Activated B cell treated with CpG ODN at 0.5 μM for 24 hours (primary cell): Measurements from ENCODE around the gene PNLIPRP2. TPM values are rescaled to one million over a fixed set of nuclear protein-coding genes. Genes with fewer than 3 reads are reported as not detected.

Source experiments
- ATAC-seq: fragments of 200-7000 bp; cut with Tn5 transposase; one replicate; pipeline ENCODE4 v1.10.0; 2021; ENCODE audit warnings: low read depth, mild to moderate bottlenecking, moderate library complexity
- CTCF ChIA-PET: fragments of 350-600 bp; sonication (Branson Sonifier 250); formaldehyde crosslinking; loops from one replicate; lab custom pipeline; 2021; ENCODE audit warnings: antibody characterized with exemption; lab: Charles Lee
- POLR2A ChIA-PET: fragments of 350-600 bp; sonication (Branson Sonifier 250); formaldehyde crosslinking; loops from one replicate; lab custom pipeline; 2021; ENCODE audit warnings: antibody characterized with exemption; lab: Charles Lee
- DNase-seq: peaks from one replicate; pipeline ENCODE4 v3.0.0; 2022
- H3K27ac Mint-ChIP-seq: one replicate; pipeline ENCODE4 v1.8.0; 2020; ENCODE audit warnings: mixed read lengths
- H3K27me3 Mint-ChIP-seq: one replicate; pipeline ENCODE4 v1.8.0; 2021; ENCODE audit warnings: mixed read lengths
- H3K36me3 Mint-ChIP-seq: one replicate; pipeline ENCODE4 v1.8.0; 2021; ENCODE audit warnings: low read depth, mixed read lengths
- H3K4me1 Mint-ChIP-seq: one replicate; pipeline ENCODE4 v1.8.0; 2021; ENCODE audit warnings: mixed read lengths
- H3K4me3 Mint-ChIP-seq: one replicate; pipeline ENCODE4 v1.8.0; 2020; ENCODE audit warnings: mild to moderate bottlenecking, mixed read lengths
- H3K9me3 Mint-ChIP-seq: one replicate; pipeline ENCODE4 v1.8.0; 2020; ENCODE audit warnings: mixed read lengths
- intact Hi-C: fragments of 100-400 bp; cut with micrococcal nuclease; formaldehyde crosslinking; loops from one replicate; pipeline ENCODE4 v1.15.1; 2024
- total RNA-seq: library from RNA; stranded (reverse); gene quantifications from 2 replicates; pipeline ENCODE4 v1.2.3, GENCODE V29; 2022
- TF ChIP-seq, protein P1 (sequence below): fragments of 200-600 bp; IDR thresholded peaks from one replicate; pipeline ENCODE4 v1.8.0; 2022; ENCODE audit warnings: antibody characterized with exemption, mild to moderate bottlenecking

PNLIPRP2 gene
- total RNA-seq, 1 donor from 2014 or later = not detected

DNA sequence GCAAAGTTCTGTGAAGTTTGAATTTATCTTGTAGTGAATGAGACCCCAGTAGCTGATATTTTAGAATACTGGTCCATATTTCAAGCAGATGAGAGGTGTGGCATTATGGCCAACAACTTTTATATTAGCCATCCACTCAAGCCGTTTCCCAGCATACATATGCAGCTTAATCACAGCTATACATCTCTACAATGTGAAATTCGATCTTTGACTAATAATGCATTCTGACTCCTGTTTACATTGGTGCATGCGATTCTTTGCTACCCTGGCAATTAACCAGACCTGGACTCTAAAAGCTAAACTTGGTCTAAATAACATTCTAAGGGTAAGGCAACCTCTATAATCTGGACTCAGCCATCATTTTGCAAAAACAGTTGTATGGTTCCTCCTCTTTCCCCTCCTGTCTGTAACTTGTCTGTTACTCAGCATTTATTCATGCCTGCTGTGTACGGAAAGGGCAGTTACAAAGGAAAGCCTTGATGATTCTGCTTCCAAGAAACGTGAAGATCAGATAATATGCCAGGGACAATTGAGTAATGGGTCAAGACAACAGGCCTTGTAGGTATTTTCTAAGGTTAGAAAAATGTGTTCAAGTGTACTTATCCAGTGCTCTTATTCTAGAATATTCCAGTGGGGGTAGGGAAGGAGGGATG lies 50.6 kb downstream of the PNLIPRP2 start:
- H3K36me3 Mint-ChIP-seq = no peaks in the 10 kb centered on the region
- ChIA-PET CTCF (no interaction called here), POLR2A (no interaction called here)
- peaks cover 8% of the 10 kb centered on the region for H3K27me3 Mint-ChIP-seq
- H3K9me3 Mint-ChIP-seq = no peaks in the 10 kb centered on the region
- H3K4me3 Mint-ChIP-seq = no peak overlapping the region
- TF ChIP-seq, protein P1, sequence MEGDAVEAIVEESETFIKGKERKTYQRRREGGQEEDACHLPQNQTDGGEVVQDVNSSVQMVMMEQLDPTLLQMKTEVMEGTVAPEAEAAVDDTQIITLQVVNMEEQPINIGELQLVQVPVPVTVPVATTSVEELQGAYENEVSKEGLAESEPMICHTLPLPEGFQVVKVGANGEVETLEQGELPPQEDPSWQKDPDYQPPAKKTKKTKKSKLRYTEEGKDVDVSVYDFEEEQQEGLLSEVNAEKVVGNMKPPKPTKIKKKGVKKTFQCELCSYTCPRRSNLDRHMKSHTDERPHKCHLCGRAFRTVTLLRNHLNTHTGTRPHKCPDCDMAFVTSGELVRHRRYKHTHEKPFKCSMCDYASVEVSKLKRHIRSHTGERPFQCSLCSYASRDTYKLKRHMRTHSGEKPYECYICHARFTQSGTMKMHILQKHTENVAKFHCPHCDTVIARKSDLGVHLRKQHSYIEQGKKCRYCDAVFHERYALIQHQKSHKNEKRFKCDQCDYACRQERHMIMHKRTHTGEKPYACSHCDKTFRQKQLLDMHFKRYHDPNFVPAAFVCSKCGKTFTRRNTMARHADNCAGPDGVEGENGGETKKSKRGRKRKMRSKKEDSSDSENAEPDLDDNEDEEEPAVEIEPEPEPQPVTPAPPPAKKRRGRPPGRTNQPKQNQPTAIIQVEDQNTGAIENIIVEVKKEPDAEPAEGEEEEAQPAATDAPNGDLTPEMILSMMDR = no peak
- H3K4me1 Mint-ChIP-seq = no peaks in the 10 kb centered on the region
- DNase-seq = no peak
- no peak for ATAC-seq
- intact Hi-C loops = no loop called here
- no peak overlapping the region for H3K27ac Mint-ChIP-seq

DNA sequence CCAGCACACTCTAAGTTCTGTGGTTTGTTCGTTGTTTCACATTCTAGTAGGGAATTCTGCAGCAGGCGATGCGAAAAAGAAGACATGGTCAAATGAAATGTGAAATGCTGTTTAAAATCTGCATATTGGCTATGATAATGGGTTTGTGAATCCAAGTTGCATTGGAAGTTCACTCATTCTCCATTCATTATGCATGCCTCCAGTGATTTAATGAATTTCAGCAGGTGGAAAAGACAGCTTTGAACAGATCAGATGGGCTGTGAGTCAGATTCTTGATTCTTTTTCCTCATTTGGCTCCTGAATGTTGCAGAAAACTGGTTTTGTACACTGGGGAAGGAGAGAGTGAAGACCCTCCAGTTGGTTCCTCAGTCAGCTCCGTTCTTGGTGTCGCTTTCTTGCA lies 52.1 kb downstream of the PNLIPRP2 start:
- TF ChIP-seq, protein P1 = no peak
- H3K4me3 Mint-ChIP-seq = no peak overlapping the region
- no peaks in the 10 kb centered on the region for H3K4me1 Mint-ChIP-seq
- H3K27me3 Mint-ChIP-seq = peaks cover 8% of the 10 kb centered on the region
- H3K9me3 Mint-ChIP-seq = no peaks in the 10 kb centered on the region
- intact Hi-C loops = no loop called here
- ATAC-seq (no peak), DNase-seq (no peak)
- POLR2A ChIA-PET = no interaction called here
- H3K27ac Mint-ChIP-seq = no peak overlapping the region
- no peaks in the 10 kb centered on the region for H3K36me3 Mint-ChIP-seq
- CTCF ChIA-PET = no interaction called here

DNA sequence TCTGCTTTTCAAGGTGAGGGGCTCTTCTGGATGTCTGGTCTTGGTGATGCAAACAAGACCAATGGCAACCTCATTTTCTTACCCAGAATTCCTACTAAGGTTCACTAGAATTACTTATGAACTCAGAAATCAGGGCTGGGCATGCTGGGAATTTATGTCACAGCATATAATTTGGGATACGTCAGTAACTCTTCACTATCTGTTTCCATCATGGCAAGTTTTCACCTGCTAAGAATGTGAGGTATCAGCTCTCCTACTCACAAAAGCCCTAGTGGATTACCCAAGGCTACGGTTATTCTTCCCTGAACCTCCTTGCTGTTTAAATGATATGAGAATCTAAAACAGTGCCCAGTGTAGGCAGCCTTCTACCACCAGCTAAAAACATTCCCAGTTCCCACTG lies 53.1 kb downstream of the PNLIPRP2 start:
- H3K27ac Mint-ChIP-seq = no peak overlapping the region
- ATAC-seq = no peak
- TF ChIP-seq, protein P1 = no peak
- CTCF ChIA-PET = no interaction called here
- DNase-seq = no peak
- no peaks in the 10 kb centered on the region for H3K9me3 Mint-ChIP-seq
- no peak overlapping the region for H3K4me3 Mint-ChIP-seq
- H3K36me3 Mint-ChIP-seq = no peaks in the 10 kb centered on the region
- intact Hi-C loops = no loop called here
- H3K4me1 Mint-ChIP-seq = no peaks in the 10 kb centered on the region
- H3K27me3 Mint-ChIP-seq = peaks cover 8% of the 10 kb centered on the region
- POLR2A ChIA-PET = no interaction called here

DNA sequence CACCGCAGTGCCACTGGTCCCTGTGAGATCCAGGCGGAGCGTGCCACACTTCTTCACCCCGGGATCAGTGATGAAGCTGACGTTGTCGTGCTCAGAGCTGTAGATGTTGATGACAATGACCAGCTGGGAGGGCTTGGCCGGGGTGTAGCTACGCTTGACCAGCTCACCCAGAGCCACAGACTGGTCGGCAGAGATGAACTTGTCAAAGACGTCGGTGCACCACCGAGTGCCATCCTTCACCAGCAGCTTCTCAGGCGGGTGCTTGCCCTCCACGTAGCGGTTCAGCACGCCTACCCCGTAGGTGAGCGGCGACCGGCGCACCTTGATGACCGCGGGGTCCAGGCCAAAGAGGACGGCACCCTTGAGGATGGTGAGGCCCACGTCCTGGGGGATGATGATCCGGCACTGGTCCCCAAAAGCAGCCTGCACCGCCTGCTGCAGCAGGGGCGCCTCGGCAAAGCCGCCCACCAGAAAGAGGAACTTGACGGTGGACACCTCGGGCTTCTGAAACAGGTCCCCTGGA lies 54.2 kb downstream of the PNLIPRP2 start:
- DNase-seq (no peak), ATAC-seq (no peak)
- intact Hi-C loops = no loop called here
- ChIA-PET POLR2A (no interaction called here), CTCF (no interaction called here)
- Mint-ChIP-seq H3K9me3 (no peaks in the 10 kb centered on the region), H3K4me1 (no peaks in the 10 kb centered on the region), H3K27ac (no peak overlapping the region), H3K36me3 (no peaks in the 10 kb centered on the region), H3K27me3 (peaks cover 2% of the 10 kb centered on the region), H3K4me3 (no peak overlapping the region)
- TF ChIP-seq, protein P1 = no peak

DNA sequence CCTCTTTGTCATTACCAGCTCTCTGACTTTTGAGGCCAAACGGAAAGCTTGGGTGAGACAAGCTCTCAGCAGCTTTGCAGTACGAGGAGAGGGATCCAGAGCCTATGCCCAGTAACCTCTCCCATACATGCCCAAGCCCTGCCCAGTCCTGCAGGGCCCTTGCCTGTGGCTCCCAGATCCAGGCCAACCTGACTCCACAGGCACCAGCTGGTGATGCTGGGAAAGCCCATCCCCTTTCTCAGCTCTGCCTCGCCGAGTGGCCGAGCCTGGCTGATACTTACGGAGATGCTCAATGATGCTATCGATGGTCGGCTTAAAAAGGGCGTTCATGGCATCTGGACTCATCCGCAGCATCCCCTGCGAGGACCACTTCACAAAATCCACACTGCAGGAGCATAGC lies 55.4 kb downstream of the PNLIPRP2 start:
- H3K4me3 Mint-ChIP-seq = no peak overlapping the region
- intact Hi-C loops = no loop called here
- H3K4me1 Mint-ChIP-seq = no peaks in the 10 kb centered on the region
- H3K9me3 Mint-ChIP-seq = no peaks in the 10 kb centered on the region
- DNase-seq (no peak), ATAC-seq (no peak)
- H3K36me3 Mint-ChIP-seq = no peaks in the 10 kb centered on the region
- ChIA-PET CTCF (no interaction called here), POLR2A (no interaction called here)
- H3K27me3 Mint-ChIP-seq = peaks cover 2% of the 10 kb centered on the region
- no peak overlapping the region for H3K27ac Mint-ChIP-seq
- TF ChIP-seq, protein P1 = no peak
